BLaER1 treated with 17β-estradiol and CSF1 and Interleukin-3, amounts not matched to agents 10 nM and 100 nM (cell line): ENCODE results near the gene USP26.
"Not testable (repeated sequence)": the region's sequence is repeated elsewhere in the genome, so short reads cannot be mapped to it uniquely, and the experiment has no call there.

Experiments
- H3K27ac ChIP-seq, 11 experiments: shearing (Covaris generic); formaldehyde crosslinking; 2 replicates each; pipeline ENCODE4 v1.8.1; 2022
- H3K27me3 ChIP-seq, 11 experiments: shearing (Covaris generic); formaldehyde crosslinking; 2 replicates each; pipeline ENCODE4 v1.8.1; 2022
- H3K36me3 ChIP-seq, 11 experiments: shearing (Covaris generic); formaldehyde crosslinking; 2 replicates each; pipeline ENCODE4 v1.8.1; 2022
- H3K4me1 ChIP-seq, 10 experiments: shearing (Covaris generic); formaldehyde crosslinking; 2 replicates each; pipeline ENCODE4 v1.8.1; 2022
- H3K4me2 ChIP-seq, 11 experiments: shearing (Covaris generic); formaldehyde crosslinking; 2 replicates each; pipeline ENCODE4 v1.8.1; 2022
- H3K4me3 ChIP-seq, 10 experiments: shearing (Covaris generic); formaldehyde crosslinking; 2 replicates each; pipeline ENCODE4 v1.8.1; 2022
- H3K9ac ChIP-seq, 11 experiments: shearing (Covaris generic); formaldehyde crosslinking; 2 replicates each; pipeline ENCODE4 v1.8.1; 2022
- H3K9me3 ChIP-seq, 11 experiments: shearing (Covaris generic); formaldehyde crosslinking; replicated peaks in 1 of 11; 2 replicates each; pipeline ENCODE4 v1.8.1; 2022
- H4K20me1 ChIP-seq, 11 experiments: shearing (Covaris generic); formaldehyde crosslinking; 2 replicates each; pipeline ENCODE4 v1.8.1; 2022
- Cebpa-rat ChIP-seq, 11 experiments: shearing (Covaris generic); IDR thresholded peaks; 2 replicates each; pipeline ENCODE4 v1.8.1; 2022

USP26 gene

GRCh38 chrX:133046601-133047000, 50.3 kb downstream of the USP26 start:
- Histone ChIP-seq H3K36me3 (no peaks in the 10 kb centered on the region), H3K4me2 (no peak overlapping the region), H4K20me1 (no peaks in the 10 kb centered on the region; a peak in 2 of 22 replicates), H3K4me3 (no peak overlapping the region), H3K27me3 (peaks cover 0 to 75% (median 59%) of the 10 kb centered on the region in 11 experiments), H3K9me3 (peaks cover 0 to 13% (median 9%) of the 10 kb centered on the region in 11 experiments; a peak in 9 of 22 replicates), H3K4me1 (no peaks in the 10 kb centered on the region), H3K27ac (no peak overlapping the region), H3K9ac (no peak overlapping the region)
- TF ChIP-seq Cebpa-rat (IDR thresholded peaks at IDR 0.05), result no peak

DNA sequence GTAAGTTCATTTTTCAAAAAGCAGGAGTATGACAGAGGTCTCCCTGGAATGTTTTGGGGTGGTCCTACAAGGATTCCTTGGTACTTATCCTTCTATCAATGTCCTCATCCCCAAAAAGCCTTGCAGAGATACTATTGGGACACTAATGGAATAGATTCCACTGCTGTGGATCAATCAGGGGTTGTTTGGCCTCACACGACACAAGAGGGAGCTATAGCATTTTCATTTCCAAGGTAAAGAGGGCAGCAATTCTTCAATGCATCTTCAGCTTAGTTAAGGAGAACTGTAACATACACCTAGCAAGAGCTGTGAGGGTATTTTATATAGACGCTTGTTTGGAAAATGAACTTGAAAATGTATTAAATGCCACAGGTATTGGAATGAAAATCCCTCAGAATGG, 50.9 kb downstream of the USP26 start:
- H3K4me1 ChIP-seq, result no peaks in the 10 kb centered on the region
- no peaks in the 10 kb centered on the region for H3K36me3 ChIP-seq
- H3K4me3 ChIP-seq, result no peak overlapping the region
- TF ChIP-seq Cebpa-rat (IDR thresholded peaks at IDR 0.05), result no peak
- H3K9me3 ChIP-seq, result peaks cover 0 to 13% (median 9%) of the 10 kb centered on the region in 11 experiments; a peak in 9 of 22 replicates
- H3K4me2 ChIP-seq, result no peak overlapping the region
- no peak overlapping the region for H3K27ac ChIP-seq
- H3K27me3 ChIP-seq, result peaks cover 0 to 69% (median 53%) of the 10 kb centered on the region in 11 experiments
- H3K9ac ChIP-seq, result no peak overlapping the region
- no peaks in the 10 kb centered on the region; a peak in 2 of 22 replicates for H4K20me1 ChIP-seq

DNA sequence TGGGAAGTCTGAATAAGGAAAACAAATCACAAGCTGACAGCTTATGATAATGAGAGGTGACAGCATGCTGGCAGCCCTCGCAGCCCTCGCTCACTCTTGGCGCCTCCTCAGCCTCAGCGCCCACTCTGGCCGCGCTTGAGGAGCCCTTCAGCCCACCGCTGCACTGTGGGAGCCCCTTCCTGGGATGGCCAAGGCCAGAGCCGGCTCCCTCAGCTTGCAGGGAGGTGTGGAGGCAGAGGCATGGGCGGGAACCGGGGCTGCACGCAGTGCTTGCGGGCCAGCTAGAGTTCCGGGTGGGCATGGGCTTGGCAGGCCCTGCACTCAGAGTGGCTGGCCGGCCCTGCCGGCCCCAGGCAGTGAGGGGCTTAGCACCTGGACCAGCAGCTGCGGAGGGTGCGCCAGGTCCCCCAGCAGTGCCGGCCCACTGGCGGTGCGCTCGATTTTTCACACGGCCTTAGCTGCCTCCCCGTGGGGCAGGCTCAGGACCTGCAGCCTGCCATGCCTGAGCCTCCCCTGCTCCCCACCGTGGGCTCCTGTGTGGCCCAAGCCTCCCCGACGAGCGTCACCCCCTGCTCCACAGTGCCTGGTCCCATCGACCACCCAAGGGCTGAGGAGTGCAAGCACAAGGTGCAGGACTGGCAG, 52.6 kb downstream of the USP26 start:
- H3K9me3 ChIP-seq, result peaks cover 0 to 19% (median 9%) of the 10 kb centered on the region in 11 experiments; a peak in 9 of 22 replicates
- not testable (repeated sequence) for H3K4me2 ChIP-seq, H3K27ac ChIP-seq, H3K4me1 ChIP-seq, H3K9ac ChIP-seq, H3K4me3 ChIP-seq, H4K20me1 ChIP-seq, H3K36me3 ChIP-seq
- peaks cover 0 to 52% (median 36%) of the 10 kb centered on the region in 11 experiments for H3K27me3 ChIP-seq

DNA sequence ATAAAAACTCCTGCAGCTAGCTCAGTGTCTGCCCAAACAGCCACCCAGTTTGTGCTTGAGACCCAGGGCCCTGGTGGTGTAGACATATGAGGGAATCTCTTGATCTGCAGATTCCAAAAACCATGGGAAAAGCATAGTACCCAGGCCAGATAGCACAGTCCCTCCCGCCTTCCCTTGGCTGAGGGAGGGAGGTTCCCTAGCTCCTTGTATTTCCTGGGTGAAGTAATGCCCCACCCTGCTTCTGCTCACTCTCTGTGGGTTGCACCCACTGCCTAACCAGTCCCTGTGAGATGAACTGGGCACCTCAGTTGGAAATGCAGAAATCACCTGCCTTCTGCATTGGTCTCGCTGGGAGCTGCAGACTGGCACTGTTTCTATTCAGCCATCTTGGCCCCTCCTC, 54.6 kb downstream of the USP26 start:
- TF ChIP-seq Cebpa-rat (IDR thresholded peaks at IDR 0.05), result no peak
- Histone ChIP-seq H3K27ac (no peak overlapping the region), H3K4me3 (no peak overlapping the region), H3K27me3 (peaks cover 0 to 39% (median 21%) of the 10 kb centered on the region in 11 experiments), H3K4me2 (no peak overlapping the region), H3K4me1 (no peaks in the 10 kb centered on the region), H3K9ac (no peak overlapping the region), H3K9me3 (peaks cover 5 to 33% (median 15%) of the 10 kb centered on the region in 11 experiments; a peak in 14 of 22 replicates), H4K20me1 (no peaks in the 10 kb centered on the region; a peak in 2 of 22 replicates), H3K36me3 (no peaks in the 10 kb centered on the region)

DNA sequence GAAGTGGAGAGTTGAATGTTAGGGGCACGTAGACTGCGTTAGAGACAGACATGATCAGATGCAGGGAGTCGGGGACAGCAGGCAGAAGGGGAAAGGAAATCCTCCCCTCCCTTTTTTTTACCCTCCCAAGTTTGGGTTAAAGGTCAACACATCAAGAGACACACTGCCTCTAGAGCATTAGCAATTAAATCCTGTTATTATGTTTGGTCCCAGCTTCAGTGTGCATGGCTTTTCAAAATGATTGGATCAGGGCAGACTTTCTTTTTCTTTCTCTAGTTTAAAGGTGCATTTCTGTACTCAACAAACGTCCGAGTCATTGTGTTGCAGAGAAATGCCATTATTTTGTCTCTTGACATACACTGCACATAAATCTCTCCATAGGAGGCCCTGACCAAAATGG, 63.9 kb downstream of the USP26 start:
- H3K9me3 ChIP-seq, result peaks cover 0 to 11% (median 8%) of the 10 kb centered on the region in 11 experiments; a peak in 10 of 22 replicates
- no peak overlapping the region for H3K4me2 ChIP-seq
- peaks cover 0 to 100% (median 84%) of the 10 kb centered on the region in 11 experiments; a peak in 19 of 22 replicates for H3K27me3 ChIP-seq
- no peaks in the 10 kb centered on the region for H3K4me1 ChIP-seq
- no peaks in the 10 kb centered on the region for H3K36me3 ChIP-seq
- no peak for TF ChIP-seq Cebpa-rat (IDR thresholded peaks at IDR 0.05)
- no peaks in the 10 kb centered on the region; a peak in 1 of 22 replicates for H4K20me1 ChIP-seq
- no peak overlapping the region for H3K9ac ChIP-seq
- no peak overlapping the region for H3K4me3 ChIP-seq
- no peak overlapping the region for H3K27ac ChIP-seq

DNA sequence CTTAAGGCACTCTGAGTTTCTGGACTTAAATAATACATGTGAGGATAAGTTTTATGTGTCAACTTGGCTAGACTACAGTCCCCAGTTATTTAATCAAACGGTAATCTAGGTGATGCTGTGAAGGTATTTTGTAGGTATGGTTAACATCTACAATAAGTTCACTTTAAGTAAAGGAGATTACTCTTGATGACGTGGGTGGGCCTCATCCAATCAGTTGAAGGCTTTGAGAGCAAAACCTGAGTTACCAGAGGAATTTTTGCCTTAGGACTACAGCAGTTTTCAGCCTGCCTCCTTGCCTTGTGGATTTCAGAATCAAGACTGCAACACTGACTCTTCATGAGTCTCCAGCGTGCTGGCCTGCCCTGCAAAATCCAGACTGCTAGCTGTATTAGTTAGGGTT, 78.7 kb downstream of the USP26 start:
- Histone ChIP-seq H3K4me2 (no peak overlapping the region), H3K36me3 (no peaks in the 10 kb centered on the region), H3K4me3 (no peak overlapping the region), H3K27ac (no peak overlapping the region), H3K9me3 (peaks cover 0 to 10% (median 0%) of the 10 kb centered on the region in 11 experiments; a peak in 2 of 22 replicates), H3K27me3 (peaks cover 20 to 73% (median 62%) of the 10 kb centered on the region in 11 experiments), H3K4me1 (no peaks in the 10 kb centered on the region), H3K9ac (no peak overlapping the region), H4K20me1 (peaks cover 0 to 5% (median 0%) of the 10 kb centered on the region in 11 experiments; a peak in 1 of 22 replicates)
- TF ChIP-seq Cebpa-rat (IDR thresholded peaks at IDR 0.05), result no peak

DNA sequence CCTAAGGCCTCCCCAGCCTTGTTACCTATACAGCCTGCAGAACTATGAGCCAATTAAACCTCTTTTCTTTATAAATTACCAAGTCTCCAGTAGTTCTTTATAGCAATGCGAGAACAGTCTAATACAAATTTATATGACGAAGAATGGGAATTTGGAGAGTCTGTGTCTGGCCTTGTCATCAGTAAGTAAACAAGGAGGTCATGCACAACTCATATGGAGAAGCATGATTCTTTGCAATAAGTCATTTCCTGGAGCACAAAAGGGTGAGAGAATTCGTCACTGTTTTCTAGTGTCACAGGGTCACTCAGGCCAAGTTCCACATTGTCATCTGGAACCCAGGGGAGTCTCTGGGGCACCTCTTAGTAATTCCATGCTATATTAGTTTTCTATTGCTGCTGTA, 89.5 kb downstream of the USP26 start:
- H3K27me3 ChIP-seq, result peaks cover 47 to 72% (median 64%) of the 10 kb centered on the region in 11 experiments
- H3K27ac ChIP-seq, result no peak overlapping the region
- TF ChIP-seq Cebpa-rat (IDR thresholded peaks at IDR 0.05), result no peak
- H4K20me1 ChIP-seq, result no peaks in the 10 kb centered on the region; a peak in 3 of 22 replicates
- no peak overlapping the region for H3K4me3 ChIP-seq
- H3K36me3 ChIP-seq, result no peaks in the 10 kb centered on the region
- H3K9ac ChIP-seq, result no peak overlapping the region
- H3K4me1 ChIP-seq, result no peaks in the 10 kb centered on the region
- H3K9me3 ChIP-seq, result peaks cover 12 to 43% (median 31%) of the 10 kb centered on the region in 11 experiments; a peak in 20 of 22 replicates
- H3K4me2 ChIP-seq, result no peak overlapping the region

DNA sequence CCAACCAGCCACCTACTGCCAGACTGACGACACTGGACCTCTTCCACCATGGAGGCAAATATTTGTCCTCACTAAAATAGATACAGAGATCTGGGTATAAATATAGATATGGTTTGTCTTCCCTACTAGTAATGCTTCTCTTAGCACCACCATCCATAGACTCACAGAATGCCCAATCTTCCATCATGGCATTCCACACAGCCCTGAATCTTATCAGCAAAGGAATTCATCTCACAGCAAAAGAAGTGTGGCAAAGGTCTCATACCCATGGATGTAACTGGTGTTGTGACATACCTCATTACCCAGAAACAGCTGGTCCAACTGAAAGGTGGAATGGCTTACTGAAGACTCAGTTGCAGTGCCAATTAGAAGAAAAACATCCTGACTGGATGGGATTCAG, 91.3 kb downstream of the USP26 start:
- Histone ChIP-seq H4K20me1 (no peaks in the 10 kb centered on the region; a peak in 3 of 22 replicates), H3K9me3 (peaks cover 12 to 41% (median 28%) of the 10 kb centered on the region in 11 experiments; a peak in 20 of 22 replicates), H3K27ac (no peak overlapping the region), H3K36me3 (no peaks in the 10 kb centered on the region), H3K9ac (no peak overlapping the region), H3K4me3 (no peak overlapping the region), H3K27me3 (peaks cover 66 to 90% (median 83%) of the 10 kb centered on the region in 11 experiments), H3K4me2 (no peak overlapping the region), H3K4me1 (no peaks in the 10 kb centered on the region)
- no peak for TF ChIP-seq Cebpa-rat (IDR thresholded peaks at IDR 0.05)

- Histone ChIP-seq H3K4me3 (no peak overlapping the region), H3K27ac (no peak overlapping the region), H4K20me1 (no peaks in the 10 kb centered on the region; a peak in 3 of 22 replicates), H3K9ac (no peak overlapping the region), H3K4me1 (no peaks in the 10 kb centered on the region), H3K36me3 (no peaks in the 10 kb centered on the region), H3K9me3 (peaks cover 11 to 36% (median 22%) of the 10 kb centered on the region in 11 experiments; a peak in 20 of 22 replicates), H3K27me3 (peaks cover 71 to 95% (median 88%) of the 10 kb centered on the region in 11 experiments), H3K4me2 (no peak overlapping the region)
- TF ChIP-seq Cebpa-rat (IDR thresholded peaks at IDR 0.05), result no peak
These were observed 91.9 kb downstream of the USP26 start for GRCh38 chrX:133005042-133005441.

GRCh38 chrX:132999209-132999608, 97.7 kb downstream of the USP26 start:
- H3K9me3 ChIP-seq, result no peaks in the 10 kb centered on the region; a peak in 1 of 22 replicates
- no peak for TF ChIP-seq Cebpa-rat (IDR thresholded peaks at IDR 0.05)
- no peaks in the 10 kb centered on the region for H3K4me1 ChIP-seq
- no peak overlapping the region for H3K27ac ChIP-seq
- H3K4me3 ChIP-seq, result no peak overlapping the region
- no peaks in the 10 kb centered on the region; a peak in 3 of 22 replicates for H4K20me1 ChIP-seq
- peaks cover 95 to 100% (median 99%) of the 10 kb centered on the region in 11 experiments for H3K27me3 ChIP-seq
- H3K36me3 ChIP-seq, result no peaks in the 10 kb centered on the region
- H3K9ac ChIP-seq, result no peak overlapping the region
- H3K4me2 ChIP-seq, result no peak overlapping the region
